GM19463 (cell line): ENCODE measurements around the gene ZKSCAN8.

Experiments
- ATAC-seq: cut with Tn5 transposase; IDR thresholded peaks from one replicate; pipeline ENCODE4 v1.9.1; 2021; ENCODE audit warnings: mild to moderate bottlenecking, moderate library complexity; ENCODE audit not compliant: unreplicated experiment

ZKSCAN8 gene

DNA sequence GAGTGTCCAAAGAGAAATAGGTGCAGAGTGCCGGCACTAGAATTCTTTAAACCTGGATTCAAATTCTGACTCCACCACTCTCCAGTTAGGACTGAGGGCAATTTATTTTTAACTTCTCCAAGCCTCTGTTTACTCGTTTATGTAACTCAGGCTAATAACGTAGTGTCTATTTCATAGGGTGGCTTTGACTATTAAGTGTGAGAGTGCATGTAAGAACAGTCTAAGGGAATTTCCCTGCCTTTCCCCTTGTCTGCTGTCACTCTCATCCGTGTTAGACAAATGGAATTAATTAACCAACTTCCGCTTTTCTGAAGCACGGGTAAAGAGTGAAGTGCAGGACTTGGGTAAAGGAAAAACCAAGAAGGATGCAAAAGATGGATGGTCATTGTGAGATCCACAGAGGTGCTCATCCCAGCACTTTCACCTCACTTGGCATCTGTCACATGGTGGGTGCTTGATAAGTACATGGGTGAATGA is 4.1 kb upstream of the ZKSCAN8 start:
- peak; percentile 34 for ATAC-seq

GRCh38 chr6:28139860-28140543 is 1.7 kb upstream of the ZKSCAN8 start:
- ATAC-seq, result no peak

GRCh38 chr6:28140616-28141015 is 1.1 kb upstream of the ZKSCAN8 start:
- no peak for ATAC-seq

DNA sequence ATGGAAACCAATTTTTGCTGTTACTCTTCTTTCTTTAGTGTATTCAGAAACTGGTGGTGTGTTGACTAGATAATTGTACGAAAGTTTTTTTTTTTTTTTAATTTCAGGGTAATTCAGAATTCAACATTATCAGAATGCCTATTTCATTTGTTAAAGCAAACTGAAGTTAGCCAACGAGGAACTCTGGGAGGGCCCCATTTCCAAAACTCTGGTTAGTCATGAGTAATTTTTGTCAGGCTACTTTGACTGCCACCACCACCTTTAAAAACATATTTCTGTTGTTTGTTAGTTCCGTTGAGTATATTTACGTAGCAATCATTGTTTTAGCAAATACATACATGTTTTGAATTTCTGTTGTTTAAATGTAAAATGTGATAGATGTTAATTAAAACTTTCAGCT is 763 bp downstream of the ZKSCAN8 start:
- ATAC-seq, result no peak

DNA sequence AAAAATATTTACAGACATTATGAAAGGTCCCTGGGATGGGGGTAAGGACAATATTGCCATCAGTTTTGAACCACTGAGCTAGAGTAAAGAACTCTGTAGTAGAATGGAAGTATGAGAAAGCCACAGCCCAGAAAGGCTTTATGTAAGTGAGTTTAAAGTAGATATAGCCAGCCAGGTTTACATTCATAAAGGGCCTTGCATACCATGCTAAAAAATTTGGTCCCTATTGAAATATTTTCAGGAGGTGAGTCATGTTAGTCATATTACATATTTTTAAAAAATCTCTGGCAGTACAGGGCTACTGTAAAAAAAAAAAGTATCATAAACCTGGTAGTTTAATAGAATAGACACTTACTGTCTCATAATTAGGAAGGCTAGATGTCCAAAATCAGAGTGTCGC is 3.5 kb downstream of the ZKSCAN8 start:
- ATAC-seq, result no peak

DNA sequence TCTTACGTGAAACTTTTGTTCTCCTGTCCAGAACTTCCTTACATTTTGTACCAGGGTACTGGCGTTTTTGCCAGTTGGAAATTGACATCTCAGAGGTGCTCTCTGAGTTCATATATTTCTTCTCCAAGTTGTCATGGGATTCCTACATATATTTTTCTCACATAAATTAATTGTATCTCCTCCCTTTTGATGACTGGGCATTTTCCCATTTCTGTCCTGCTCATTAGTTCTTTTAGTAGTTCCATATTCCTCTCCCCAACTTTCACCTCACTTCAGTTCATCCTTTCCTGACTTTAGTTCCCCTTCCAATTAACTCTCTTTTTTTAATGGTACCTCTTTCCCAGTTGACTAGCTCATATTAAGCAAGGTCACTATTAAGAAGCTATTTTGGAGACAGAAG is 10.8 kb downstream of the ZKSCAN8 start:
- ATAC-seq, result no peak

- no peak for ATAC-seq
Measured at GRCh38 chr6:28153546-28153945, 11.9 kb downstream of the ZKSCAN8 start.

GRCh38 chr6:28154357-28154756 is 12.7 kb downstream of the ZKSCAN8 start:
- ATAC-seq, result no peak

GRCh38 chr6:28158318-28158717 is 16.6 kb downstream of the ZKSCAN8 start:
- ATAC-seq, result no peak

- no peak for ATAC-seq
Measured at GRCh38 chr6:28159029-28159607, 17.4 kb downstream of the ZKSCAN8 start.

DNA sequence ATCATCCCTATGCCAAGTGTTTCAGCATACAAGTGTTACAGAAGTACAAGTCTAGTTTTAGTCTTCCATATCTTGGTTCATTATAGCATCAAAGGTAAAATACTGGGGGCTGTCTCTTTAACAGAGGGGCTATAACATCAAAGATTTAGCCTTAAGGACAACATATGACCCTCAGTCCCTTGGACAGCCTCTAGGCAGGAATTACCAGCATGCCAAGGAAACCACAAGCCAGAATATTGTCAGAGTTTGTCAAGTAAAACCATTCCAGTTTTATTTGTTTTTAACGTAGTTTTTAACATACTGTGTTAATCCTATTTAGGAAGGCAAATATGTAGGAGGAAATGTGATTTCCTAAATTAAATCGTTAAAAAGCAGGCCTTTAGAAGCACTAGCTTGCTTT is 18.6 kb downstream of the ZKSCAN8 start:
- ATAC-seq, result no peak

DNA sequence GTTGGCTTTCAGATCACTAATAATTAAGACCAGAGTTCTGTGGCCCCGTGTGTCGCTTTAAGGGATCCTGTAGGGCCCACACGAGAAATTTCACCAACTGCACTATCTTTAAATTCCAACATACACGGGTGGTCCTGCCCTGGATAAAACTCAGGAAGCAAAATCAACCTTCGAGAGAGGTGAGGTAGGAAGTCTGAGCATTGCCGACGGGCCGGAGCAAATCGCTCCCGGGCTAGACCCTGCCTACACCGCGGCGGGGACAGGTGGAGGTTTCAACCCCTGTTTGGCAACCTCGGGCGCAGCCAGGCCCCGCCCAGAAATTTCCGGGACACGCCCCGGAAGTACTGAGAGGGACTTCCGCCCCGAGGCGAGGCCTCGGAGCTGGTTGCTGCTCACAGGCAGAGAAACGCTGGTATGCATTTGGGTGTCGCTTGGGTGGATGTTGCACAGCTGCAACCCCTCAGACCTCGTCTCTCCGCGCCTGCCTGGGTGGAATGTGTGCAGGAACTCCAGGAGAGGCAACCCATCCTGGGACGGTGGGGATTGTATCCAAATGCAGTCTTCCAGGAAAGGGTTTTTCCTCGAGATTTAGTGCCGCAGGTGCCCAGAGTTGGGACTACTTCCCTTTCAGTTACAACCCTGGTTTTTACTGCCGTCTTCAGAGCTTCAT is 19.9 kb downstream of the ZKSCAN8 start:
- peak; percentile 100 for ATAC-seq

- no peak for ATAC-seq
Measured at GRCh38 chr6:28165563-28165962, 23.9 kb downstream of the ZKSCAN8 start.

DNA sequence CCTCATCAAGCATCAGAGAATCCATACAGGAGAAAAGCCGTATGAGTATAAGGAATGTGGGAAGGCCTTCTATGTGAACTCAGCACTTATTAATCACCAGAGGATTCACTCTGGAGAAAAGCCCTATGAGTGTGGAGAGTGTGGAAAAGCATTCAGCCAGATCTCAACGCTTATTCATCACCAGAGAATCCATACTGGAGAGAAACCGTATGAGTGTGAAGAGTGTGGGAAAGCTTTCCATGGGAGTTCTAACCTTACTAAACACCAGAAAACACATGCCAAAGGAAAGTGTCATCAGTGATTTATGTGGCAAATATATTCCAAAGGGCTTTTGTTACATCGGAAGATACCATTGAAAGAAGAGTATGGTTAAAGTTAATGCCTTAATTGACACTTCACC is 25.4 kb downstream of the ZKSCAN8 start:
- no peak for ATAC-seq

- no peak for ATAC-seq
Measured at GRCh38 chr6:28167926-28168325, 26.2 kb downstream of the ZKSCAN8 start.

DNA sequence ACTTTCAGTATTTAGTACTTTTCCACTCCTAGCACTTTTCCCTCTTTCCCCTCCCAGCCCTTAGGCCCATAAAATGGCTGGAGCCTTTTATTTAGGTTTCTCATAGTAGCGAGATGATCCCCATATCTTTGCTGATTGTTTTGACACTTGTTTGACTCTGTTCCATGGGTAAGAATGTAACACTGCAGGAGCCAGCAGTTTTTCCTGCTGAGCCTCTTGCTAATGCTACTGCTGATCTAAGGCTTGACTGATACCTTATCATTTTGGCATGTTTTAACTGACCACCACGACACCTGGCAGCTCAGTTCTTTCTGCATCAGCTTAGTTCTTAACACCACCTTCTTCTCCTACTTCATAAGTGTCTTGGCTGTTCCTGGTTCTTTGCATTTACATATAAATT is 29.6 kb downstream of the ZKSCAN8 start:
- no peak for ATAC-seq

GRCh38 chr6:28172006-28172405 is 30.3 kb downstream of the ZKSCAN8 start:
- no peak for ATAC-seq

DNA sequence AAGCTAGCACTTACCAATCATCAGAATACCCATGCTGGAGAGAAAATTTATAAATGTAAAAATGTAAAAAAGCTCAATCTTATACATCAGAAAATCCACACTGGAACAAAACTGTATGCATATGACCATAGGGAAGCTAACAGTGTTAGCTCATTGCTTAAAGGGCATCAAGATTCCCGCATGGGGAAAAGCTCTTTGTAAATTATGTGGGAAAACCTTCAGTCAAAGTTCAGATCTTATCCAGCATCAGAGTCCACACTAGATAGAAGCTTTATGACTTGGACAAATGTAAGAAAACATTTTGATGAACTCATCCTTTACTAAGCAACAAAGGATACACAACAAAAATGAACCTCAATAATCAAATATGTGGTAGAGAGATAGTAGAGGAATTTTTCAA is 34.7 kb downstream of the ZKSCAN8 start:
- no peak for ATAC-seq

DNA sequence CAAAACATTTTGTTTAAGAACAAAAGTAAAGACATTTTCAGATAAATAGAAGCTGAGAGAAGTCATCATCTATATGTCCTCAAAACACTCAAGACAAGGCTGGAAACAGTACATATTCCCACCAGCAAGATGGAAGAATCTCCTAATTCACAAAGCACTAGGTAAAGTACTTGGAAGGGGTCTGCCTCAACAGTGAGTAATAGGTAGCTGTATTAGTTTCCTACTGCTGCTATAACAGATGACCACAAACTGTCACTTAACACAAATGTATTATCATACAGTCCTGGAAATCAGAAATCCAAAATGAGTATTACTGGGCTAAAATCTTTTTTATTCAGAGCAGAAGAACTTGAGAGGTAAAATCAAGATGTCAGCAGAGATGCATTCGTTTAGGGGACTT is 40.6 kb downstream of the ZKSCAN8 start:
- ATAC-seq, result no peak

DNA sequence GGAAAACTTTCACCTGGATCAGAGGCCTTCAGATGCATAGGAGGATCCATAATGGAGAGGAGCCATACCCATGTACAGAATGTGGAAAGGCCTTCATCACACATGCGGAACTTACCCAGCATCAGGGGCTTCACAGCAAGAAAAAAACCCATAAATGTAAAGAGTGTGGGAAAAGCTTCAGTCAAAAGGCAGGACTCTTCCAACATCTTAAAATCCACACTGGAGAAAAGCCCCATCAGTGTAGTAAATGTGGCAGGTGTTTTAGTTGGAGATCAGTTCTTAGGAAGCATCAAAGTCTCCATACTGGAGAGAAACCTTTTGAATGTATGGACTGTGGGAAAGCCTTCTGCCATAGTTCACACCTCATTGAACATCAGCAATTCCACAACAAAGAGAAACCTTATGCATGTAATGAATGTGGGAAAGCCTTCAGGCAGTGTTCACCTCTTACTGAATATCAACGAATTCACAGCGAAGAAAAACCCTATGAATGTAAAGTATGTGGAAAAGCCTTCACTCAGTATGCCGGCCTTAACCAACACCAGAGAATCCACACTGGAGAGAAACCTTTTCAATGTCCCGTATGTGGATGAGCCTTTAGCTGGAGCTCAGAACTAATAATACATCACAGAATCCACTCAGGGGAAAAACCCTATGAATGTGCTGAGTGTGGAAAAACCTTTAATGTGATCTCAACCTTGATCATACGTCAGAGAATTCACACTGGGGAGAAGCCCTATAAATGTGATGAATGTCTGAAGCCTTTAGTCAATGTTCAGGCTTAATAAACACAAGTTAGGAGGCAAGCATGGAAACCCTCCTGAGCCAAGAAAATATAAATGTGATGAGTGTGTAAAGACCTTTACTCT is 46.7 kb downstream of the ZKSCAN8 start:
- no peak for ATAC-seq

GRCh38 chr6:28200020-28200419 is 58.3 kb downstream of the ZKSCAN8 start:
- ATAC-seq, result no peak
